Suprapubic skin (tissue), 4 donors: ENCODE measurements around the gene COPZ1.
A peak's percentile ranks its signal among the peaks of the same experiment; 100 is the strongest.

Experiments used
- CTCF ChIP-seq, 2 donors: fragments of 200-600 bp in 1 of 2; fragments of 450-650 bp in 1 of 2; sonication (generic) in 1 of 2; IDR thresholded peaks; one replicate each; pipeline ENCODE4 v1.5.1; 2016 to 2019; ENCODE audit warnings: antibody characterized with exemption in 2 of 2, mild to moderate bottlenecking in 1 of 2, moderate library complexity in 1 of 2
- EP300 ChIP-seq: sonication (generic); formaldehyde crosslinking; IDR thresholded peaks from one replicate; pipeline ENCODE4 v1.6.1; 2017; ENCODE audit warnings: antibody characterized with exemption
- POLR2A ChIP-seq, 2 donors: fragments of 450-650 bp; IDR thresholded peaks; one replicate each; pipeline ENCODE4 v1.6.1; 2017; ENCODE audit warnings: antibody characterized with exemption in 2 of 2, mild to moderate bottlenecking in 2 of 2, moderate library complexity in 2 of 2
- POLR2AphosphoS5 ChIP-seq, 3 donors: sonication (generic); formaldehyde crosslinking; IDR thresholded peaks; one replicate each; pipeline ENCODE4 v1.6.1; 2017; ENCODE audit warnings: antibody characterized with exemption in 3 of 3

- no peak for TF ChIP-seq CTCF (IDR thresholded peaks at IDR 0.05)
- TF ChIP-seq POLR2AphosphoS5 (IDR thresholded peaks at IDR 0.05), result peak in 1 of 3 donors; percentile 37
- TF ChIP-seq EP300, result no peak
- no peak for TF ChIP-seq POLR2A (IDR thresholded peaks at IDR 0.05)
Measured at GRCh38 chr12:54371328-54372112, 46.6 kb downstream of the COPZ1 start.
